Measurements from ENCODE around the gene VPS33A. TPM values are rescaled to one million over a fixed set of nuclear protein-coding genes. Genes with fewer than 3 reads are reported as not detected.

Gene VPS33A
- polyA plus RNA-seq, 1 donor: 18.3 TPM

GRCh38 chr12:122199484-122200355, 66.6 kb downstream of the VPS33A start:
- no peaks in the 10 kb centered on the region for H3K36me3 ChIP-seq (ENCODE audit: control insufficient read depth, insufficient read depth, low read length)
- DNase-seq: no peak
- no peak overlapping the region for H3K27ac ChIP-seq (ENCODE audit: low read length)
- H3K4me3 ChIP-seq (ENCODE audit: low read length): no peak overlapping the region
- H3K27me3 ChIP-seq (ENCODE audit: control insufficient read depth, insufficient read depth, low read length): peaks cover 19% of the 10 kb centered on the region
- H3K9me3 ChIP-seq (ENCODE audit: control insufficient read depth, low read depth, low read length): peaks cover 3% of the 10 kb centered on the region
- H3K4me1 ChIP-seq (ENCODE audit: control insufficient read depth, insufficient read depth, low read length): peaks cover 25% of the 10 kb centered on the region
- WGBS (ENCODE audit: insufficient coverage, low lambda C conversion rate): 90% methylated on average over 2 of the region's 29 CpGs

GRCh38 chr12:122197612-122197966, 68.7 kb downstream of the VPS33A start:
- Histone ChIP-seq H3K4me1 (ENCODE audit: control insufficient read depth, insufficient read depth, low read length) (peaks cover 19% of the 10 kb centered on the region), H3K36me3 (ENCODE audit: control insufficient read depth, insufficient read depth, low read length) (no peaks in the 10 kb centered on the region), H3K9me3 (ENCODE audit: control insufficient read depth, low read depth, low read length) (peaks cover 3% of the 10 kb centered on the region), H3K27me3 (ENCODE audit: control insufficient read depth, insufficient read depth, low read length) (peaks cover 2% of the 10 kb centered on the region), H3K4me3 (ENCODE audit: low read length) (no peak overlapping the region), H3K27ac (ENCODE audit: low read length) (no peak overlapping the region)
- no peak for DNase-seq
- 100% methylated on average over 1 of the region's 1 CpG for WGBS (ENCODE audit: insufficient coverage, low lambda C conversion rate)

- Histone ChIP-seq H3K27me3 (ENCODE audit: control insufficient read depth, insufficient read depth, low read length) (no peaks in the 10 kb centered on the region), H3K4me1 (ENCODE audit: control insufficient read depth, insufficient read depth, low read length) (peaks cover 6% of the 10 kb centered on the region), H3K4me3 (ENCODE audit: low read length) (no peak overlapping the region), H3K36me3 (ENCODE audit: control insufficient read depth, insufficient read depth, low read length) (no peaks in the 10 kb centered on the region), H3K9me3 (ENCODE audit: control insufficient read depth, low read depth, low read length) (peaks cover 3% of the 10 kb centered on the region), H3K27ac (ENCODE audit: low read length) (no peak overlapping the region)
- no peak for DNase-seq
- 94% methylated on average over 2 of the region's 4 CpGs for WGBS (ENCODE audit: insufficient coverage, low lambda C conversion rate)
Observed at GRCh38 chr12:122195405-122195804, 70.9 kb downstream of the VPS33A start.

- Histone ChIP-seq H3K4me3 (ENCODE audit: low read length) (no peak overlapping the region), H3K36me3 (ENCODE audit: control insufficient read depth, insufficient read depth, low read length) (no peaks in the 10 kb centered on the region), H3K4me1 (ENCODE audit: control insufficient read depth, insufficient read depth, low read length) (no peaks in the 10 kb centered on the region), H3K27me3 (ENCODE audit: control insufficient read depth, insufficient read depth, low read length) (no peaks in the 10 kb centered on the region), H3K27ac (ENCODE audit: low read length) (no peak overlapping the region), H3K9me3 (ENCODE audit: control insufficient read depth, low read depth, low read length) (peaks cover 3% of the 10 kb centered on the region)
- WGBS (ENCODE audit: insufficient coverage, low lambda C conversion rate): 100% methylated on average over 1 of the region's 1 CpG
- no peak for DNase-seq
Observed at GRCh38 chr12:122194804-122195203, 71.5 kb downstream of the VPS33A start.

GRCh38 chr12:122192441-122192840, 73.9 kb downstream of the VPS33A start:
- no peaks in the 10 kb centered on the region for H3K4me1 ChIP-seq (ENCODE audit: control insufficient read depth, insufficient read depth, low read length)
- H3K27ac ChIP-seq (ENCODE audit: low read length): no peak overlapping the region
- no peaks in the 10 kb centered on the region for H3K36me3 ChIP-seq (ENCODE audit: control insufficient read depth, insufficient read depth, low read length)
- H3K4me3 ChIP-seq (ENCODE audit: low read length): no peak overlapping the region
- H3K9me3 ChIP-seq (ENCODE audit: control insufficient read depth, low read depth, low read length): peaks cover 3% of the 10 kb centered on the region
- WGBS (ENCODE audit: insufficient coverage, low lambda C conversion rate): no CpG with 5 or more reads among the region's 11 CpGs
- H3K27me3 ChIP-seq (ENCODE audit: control insufficient read depth, insufficient read depth, low read length): no peaks in the 10 kb centered on the region
- no peak for DNase-seq

- no peaks in the 10 kb centered on the region for H3K36me3 ChIP-seq (ENCODE audit: control insufficient read depth, insufficient read depth, low read length)
- DNase-seq: peak; percentile 54 to 58
Observed at GRCh38 chr12:122190842-122191668, 75.2 kb downstream of the VPS33A start.

GRCh38 chr12:122189626-122190475, 76.4 kb downstream of the VPS33A start:
- no CpG with 5 or more reads among the region's 34 CpGs for WGBS (ENCODE audit: insufficient coverage, low lambda C conversion rate)
- Histone ChIP-seq H3K36me3 (ENCODE audit: control insufficient read depth, insufficient read depth, low read length) (no peaks in the 10 kb centered on the region), H3K4me3 (ENCODE audit: low read length) (no peak overlapping the region), H3K4me1 (ENCODE audit: control insufficient read depth, insufficient read depth, low read length) (no peaks in the 10 kb centered on the region), H3K27me3 (ENCODE audit: control insufficient read depth, insufficient read depth, low read length) (no peaks in the 10 kb centered on the region), H3K27ac (ENCODE audit: low read length) (no peak overlapping the region), H3K9me3 (ENCODE audit: control insufficient read depth, low read depth, low read length) (no peaks in the 10 kb centered on the region)
- no peak for DNase-seq

More at GRCh38 chr12:122190842-122191668, 75.2 kb downstream of the VPS33A start:
- no peak overlapping the region for H3K27ac ChIP-seq (ENCODE audit: low read length)
- 80% methylated on average over 1 of the region's 18 CpGs for whole genome bisulfite sequencing (ENCODE audit: insufficient coverage, low lambda C conversion rate)
- H3K9me3 ChIP-seq (ENCODE audit: control insufficient read depth, low read depth, low read length): peaks cover 3% of the 10 kb centered on the region
- H3K4me3 ChIP-seq (ENCODE audit: low read length): no peak overlapping the region
- no peaks in the 10 kb centered on the region for H3K27me3 ChIP-seq (ENCODE audit: control insufficient read depth, insufficient read depth, low read length)
- no peaks in the 10 kb centered on the region for H3K4me1 ChIP-seq (ENCODE audit: control insufficient read depth, insufficient read depth, low read length)

- Histone ChIP-seq H3K4me3 (ENCODE audit: low read length) (no peak overlapping the region), H3K36me3 (ENCODE audit: control insufficient read depth, insufficient read depth, low read length) (no peaks in the 10 kb centered on the region), H3K4me1 (ENCODE audit: control insufficient read depth, insufficient read depth, low read length) (peaks cover 4% of the 10 kb centered on the region), H3K9me3 (ENCODE audit: control insufficient read depth, low read depth, low read length) (no peaks in the 10 kb centered on the region), H3K27me3 (ENCODE audit: control insufficient read depth, insufficient read depth, low read length) (no peaks in the 10 kb centered on the region), H3K27ac (ENCODE audit: low read length) (no peak overlapping the region)
- no CpG with 5 or more reads among the region's 12 CpGs for WGBS (ENCODE audit: insufficient coverage, low lambda C conversion rate)
- no peak for DNase-seq
Observed at GRCh38 chr12:122187466-122187865, 78.8 kb downstream of the VPS33A start.

- DNase-seq: no peak
- Histone ChIP-seq H3K9me3 (ENCODE audit: control insufficient read depth, low read depth, low read length) (no peaks in the 10 kb centered on the region), H3K27me3 (ENCODE audit: control insufficient read depth, insufficient read depth, low read length) (no peaks in the 10 kb centered on the region), H3K36me3 (ENCODE audit: control insufficient read depth, insufficient read depth, low read length) (no peaks in the 10 kb centered on the region), H3K4me3 (ENCODE audit: low read length) (no peak overlapping the region), H3K4me1 (ENCODE audit: control insufficient read depth, insufficient read depth, low read length) (peaks cover 4% of the 10 kb centered on the region), H3K27ac (ENCODE audit: low read length) (no peak overlapping the region)
- WGBS (ENCODE audit: insufficient coverage, low lambda C conversion rate): no CpG with 5 or more reads among the region's 10 CpGs
Observed at GRCh38 chr12:122185494-122186082, 80.7 kb downstream of the VPS33A start.
